K562 (cell line): ENCODE measurements around the gene CDC25B. TPM values are rescaled to one million over a fixed set of nuclear protein-coding genes. Genes with fewer than 3 reads are reported as not detected.
A peak's percentile ranks its signal among the peaks of the same experiment; 100 is the strongest.

ENCODE experiments used
- CEBPB ChIP-seq: fragments of 450-650 bp; IDR thresholded peaks from 2 replicates; pipeline ENCODE4 v1.6.1; 2016; ENCODE audit warnings: missing genetic modification characterization, missing compliant biosample characterization
- GABPA ChIP-seq: fragments of 200-800 bp; sonication (Bioruptor generic); conservative IDR thresholded peaks from 2 replicates; pipeline ENCODE4 v1.6.1; 2016; ENCODE audit warnings: low read depth, missing genetic modification characterization, missing compliant biosample characterization
- MYC ChIP-seq, 2 experiments: fragments of 250-450 bp in 1 of 2; sonication (Bioruptor Pico) in 1 of 2; IDR thresholded peaks; 2 replicates each; pipeline versions ENCODE4 v1.5.1 to v1.6.1; 2012 to 2021; ENCODE audit warnings: low read depth in 2 of 2, borderline replicate concordance in 1 of 2, improper control_type of control experiment in 1 of 2, low read length in 1 of 2, mild to moderate bottlenecking in 1 of 2, moderate library complexity in 1 of 2
- ZBTB1 ChIP-seq: sonication (generic); formaldehyde crosslinking; IDR thresholded peaks from 2 replicates; pipeline ENCODE4 v1.8.1; 2023; ENCODE audit warnings: missing genetic modification reagents, low read depth, mild to moderate bottlenecking, borderline replicate concordance
- ZNF830 ChIP-seq: fragments of 250-450 bp; sonication (Bioruptor Pico); IDR thresholded peaks from 2 replicates; pipeline ENCODE4 v1.5.0; 2021; ENCODE audit warnings: mild to moderate bottlenecking
- polyA plus RNA-seq, 8 experiments: library from polyadenylated mRNA; depleted of rRNA in 4 of 8; stranded (reverse) in 5 of 8; unstranded in 3 of 8; fragments of >200 nt; fragmentation: Nextera tagmentation in 2 of 8; fragmentation: Illumina TruSeq in 1 of 8; extraction: Ambion mirVana in 2 of 8; extraction: Trizol in 1 of 8; gene quantifications; 2 replicates each; pipeline versions ENCODE4 v1.2.1 to v1.2.3, GENCODE V29; 2011 to 2014; ENCODE audit warnings: inconsistent platforms in 1 of 8, missing spikeins in 1 of 8
- total RNA-seq, 7 experiments: library from RNA; depleted of rRNA in 6 of 7; stranded (reverse); fragments of >200 nt in 6 of 7; fragmentation: Illumina TruSeq in 2 of 7; extraction: Trizol in 2 of 7; gene quantifications; 2 replicates each; pipeline versions ENCODE4 v1.2.1 to v1.2.3, GENCODE V29; 2011 to 2021; ENCODE audit warnings: low replicate concordance in 1 of 7
- TF ChIP-seq, protein P1 (sequence below), 2 experiments: fragments of 450-650 bp; formaldehyde crosslinking in 1 of 2; IDR thresholded peaks; 2 replicates each; pipeline versions ENCODE4 v1.4.0 to v1.6.1; 2014 to 2020; ENCODE audit warnings: mild to moderate bottlenecking in 2 of 2, borderline replicate concordance in 1 of 2, low read depth in 1 of 2
- TF ChIP-seq, protein P2 (sequence below): fragments of 450-650 bp; formaldehyde crosslinking; IDR thresholded peaks from 2 replicates; pipeline ENCODE4 v1.4.0; 2020; ENCODE audit warnings: mild to moderate bottlenecking, moderate library complexity
- TF ChIP-seq, protein P3 (sequence below): sonication (generic); formaldehyde crosslinking; IDR thresholded peaks from 2 replicates; pipeline ENCODE4 v1.9.0; 2022; ENCODE audit warnings: mild to moderate bottlenecking, missing genetic modification reagents
- TF ChIP-seq, protein P4 (sequence below): sonication (generic); formaldehyde crosslinking; IDR thresholded peaks from 2 replicates; pipeline ENCODE4 v1.4.0; 2020; ENCODE audit warnings: mild to moderate bottlenecking, missing genetic modification reagents
- TF ChIP-seq, protein P5 (sequence below): sonication (generic); formaldehyde crosslinking; IDR thresholded peaks from 2 replicates; pipeline ENCODE4 v1.8.0; 2022; ENCODE audit warnings: mild to moderate bottlenecking, missing genetic modification reagents, borderline replicate concordance

The CDC25B gene
- total and polyA plus RNA-seq, 9 of the 15 experiments (the other 6 are each of a cell fraction or from before 2014, with no cell fraction given) = 2.3 to 35.7 (median 9.5) TPM

DNA sequence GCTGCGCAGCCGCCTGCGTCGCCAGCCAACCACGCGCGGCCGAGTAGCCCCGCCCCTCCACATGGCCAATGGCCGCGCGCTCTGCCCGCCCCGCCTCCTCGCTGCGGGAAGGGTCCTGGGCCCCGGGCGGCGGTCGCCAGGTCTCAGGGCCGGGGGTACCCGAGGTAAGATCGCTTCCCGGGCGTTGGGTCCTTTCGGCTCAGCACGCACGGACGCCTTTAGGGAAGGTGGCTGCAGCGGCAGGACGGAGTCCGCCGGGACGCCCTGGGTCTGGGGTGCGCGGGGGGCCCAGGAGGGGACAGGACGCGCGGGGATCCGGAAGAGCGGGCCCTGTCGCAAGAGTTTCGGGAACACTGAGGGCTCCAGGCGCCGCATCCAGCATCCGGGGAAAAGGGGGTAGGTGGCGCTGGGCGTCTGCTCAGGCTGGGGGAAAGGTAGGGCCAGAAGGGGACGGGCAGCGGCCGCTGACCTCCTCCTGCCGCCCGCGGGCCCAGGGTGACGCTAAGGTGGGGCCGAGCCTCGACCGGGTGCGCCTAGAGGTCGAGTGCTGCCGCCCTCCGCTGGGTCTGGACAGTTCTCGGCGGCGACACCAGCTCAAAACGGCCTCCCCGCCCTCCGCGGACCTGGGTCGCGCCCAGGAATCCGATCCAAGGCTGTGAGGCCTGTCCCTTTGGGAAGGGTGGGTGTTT is 50.8 kb downstream of the CDC25B start, which contains the start of gene MAVS (continued):
- TF ChIP-seq, protein P1, sequence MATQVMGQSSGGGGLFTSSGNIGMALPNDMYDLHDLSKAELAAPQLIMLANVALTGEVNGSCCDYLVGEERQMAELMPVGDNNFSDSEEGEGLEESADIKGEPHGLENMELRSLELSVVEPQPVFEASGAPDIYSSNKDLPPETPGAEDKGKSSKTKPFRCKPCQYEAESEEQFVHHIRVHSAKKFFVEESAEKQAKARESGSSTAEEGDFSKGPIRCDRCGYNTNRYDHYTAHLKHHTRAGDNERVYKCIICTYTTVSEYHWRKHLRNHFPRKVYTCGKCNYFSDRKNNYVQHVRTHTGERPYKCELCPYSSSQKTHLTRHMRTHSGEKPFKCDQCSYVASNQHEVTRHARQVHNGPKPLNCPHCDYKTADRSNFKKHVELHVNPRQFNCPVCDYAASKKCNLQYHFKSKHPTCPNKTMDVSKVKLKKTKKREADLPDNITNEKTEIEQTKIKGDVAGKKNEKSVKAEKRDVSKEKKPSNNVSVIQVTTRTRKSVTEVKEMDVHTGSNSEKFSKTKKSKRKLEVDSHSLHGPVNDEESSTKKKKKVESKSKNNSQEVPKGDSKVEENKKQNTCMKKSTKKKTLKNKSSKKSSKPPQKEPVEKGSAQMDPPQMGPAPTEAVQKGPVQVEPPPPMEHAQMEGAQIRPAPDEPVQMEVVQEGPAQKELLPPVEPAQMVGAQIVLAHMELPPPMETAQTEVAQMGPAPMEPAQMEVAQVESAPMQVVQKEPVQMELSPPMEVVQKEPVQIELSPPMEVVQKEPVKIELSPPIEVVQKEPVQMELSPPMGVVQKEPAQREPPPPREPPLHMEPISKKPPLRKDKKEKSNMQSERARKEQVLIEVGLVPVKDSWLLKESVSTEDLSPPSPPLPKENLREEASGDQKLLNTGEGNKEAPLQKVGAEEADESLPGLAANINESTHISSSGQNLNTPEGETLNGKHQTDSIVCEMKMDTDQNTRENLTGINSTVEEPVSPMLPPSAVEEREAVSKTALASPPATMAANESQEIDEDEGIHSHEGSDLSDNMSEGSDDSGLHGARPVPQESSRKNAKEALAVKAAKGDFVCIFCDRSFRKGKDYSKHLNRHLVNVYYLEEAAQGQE (IDR thresholded peaks at IDR 0.05; ENCODE audit: borderline replicate concordance) = peak; percentile 71
- TF ChIP-seq, protein P1 (CRISPR knock-in tag; IDR thresholded peaks at IDR 0.05; ENCODE audit: low read depth) = no peak
- TF ChIP-seq ZBTB1 (CRISPR knock-in tag) (peak; percentile 66; the same call in 1 of the 2 replicates), MYC (IDR thresholded peaks at IDR 0.05; ENCODE audit: low read depth, low read length) (peak; percentile 85), MYC (CRISPR knock-in tag; IDR thresholded peaks at IDR 0.05; ENCODE audit: borderline replicate concordance, low read depth) (peak; percentile 55; the same call in 1 of the 2 replicates), GABPA (tag) (0 out of 2 replicates have a peak, but pooled peaks have one; percentile 35), ZNF830 (CRISPR knock-in tag) (0 out of 2 replicates have a peak, but pooled peaks have one; percentile 45), CEBPB (tag) (0 out of 2 replicates have a peak, but pooled peaks have one; percentile 42)
- TF ChIP-seq, protein P2, sequence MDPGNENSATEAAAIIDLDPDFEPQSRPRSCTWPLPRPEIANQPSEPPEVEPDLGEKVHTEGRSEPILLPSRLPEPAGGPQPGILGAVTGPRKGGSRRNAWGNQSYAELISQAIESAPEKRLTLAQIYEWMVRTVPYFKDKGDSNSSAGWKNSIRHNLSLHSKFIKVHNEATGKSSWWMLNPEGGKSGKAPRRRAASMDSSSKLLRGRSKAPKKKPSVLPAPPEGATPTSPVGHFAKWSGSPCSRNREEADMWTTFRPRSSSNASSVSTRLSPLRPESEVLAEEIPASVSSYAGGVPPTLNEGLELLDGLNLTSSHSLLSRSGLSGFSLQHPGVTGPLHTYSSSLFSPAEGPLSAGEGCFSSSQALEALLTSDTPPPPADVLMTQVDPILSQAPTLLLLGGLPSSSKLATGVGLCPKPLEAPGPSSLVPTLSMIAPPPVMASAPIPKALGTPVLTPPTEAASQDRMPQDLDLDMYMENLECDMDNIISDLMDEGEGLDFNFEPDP (CRISPR knock-in tag) = no peak
- TF ChIP-seq, protein P3, sequence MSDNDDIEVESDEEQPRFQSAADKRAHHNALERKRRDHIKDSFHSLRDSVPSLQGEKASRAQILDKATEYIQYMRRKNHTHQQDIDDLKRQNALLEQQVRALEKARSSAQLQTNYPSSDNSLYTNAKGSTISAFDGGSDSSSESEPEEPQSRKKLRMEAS (CRISPR knock-in tag) = peak; percentile 97
- TF ChIP-seq, protein P4, sequence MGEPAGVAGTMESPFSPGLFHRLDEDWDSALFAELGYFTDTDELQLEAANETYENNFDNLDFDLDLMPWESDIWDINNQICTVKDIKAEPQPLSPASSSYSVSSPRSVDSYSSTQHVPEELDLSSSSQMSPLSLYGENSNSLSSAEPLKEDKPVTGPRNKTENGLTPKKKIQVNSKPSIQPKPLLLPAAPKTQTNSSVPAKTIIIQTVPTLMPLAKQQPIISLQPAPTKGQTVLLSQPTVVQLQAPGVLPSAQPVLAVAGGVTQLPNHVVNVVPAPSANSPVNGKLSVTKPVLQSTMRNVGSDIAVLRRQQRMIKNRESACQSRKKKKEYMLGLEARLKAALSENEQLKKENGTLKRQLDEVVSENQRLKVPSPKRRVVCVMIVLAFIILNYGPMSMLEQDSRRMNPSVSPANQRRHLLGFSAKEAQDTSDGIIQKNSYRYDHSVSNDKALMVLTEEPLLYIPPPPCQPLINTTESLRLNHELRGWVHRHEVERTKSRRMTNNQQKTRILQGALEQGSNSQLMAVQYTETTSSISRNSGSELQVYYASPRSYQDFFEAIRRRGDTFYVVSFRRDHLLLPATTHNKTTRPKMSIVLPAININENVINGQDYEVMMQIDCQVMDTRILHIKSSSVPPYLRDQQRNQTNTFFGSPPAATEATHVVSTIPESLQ (CRISPR knock-in tag) = 0 out of 2 replicates have a peak, but pooled peaks have one; percentile 31
- TF ChIP-seq, protein P5, sequence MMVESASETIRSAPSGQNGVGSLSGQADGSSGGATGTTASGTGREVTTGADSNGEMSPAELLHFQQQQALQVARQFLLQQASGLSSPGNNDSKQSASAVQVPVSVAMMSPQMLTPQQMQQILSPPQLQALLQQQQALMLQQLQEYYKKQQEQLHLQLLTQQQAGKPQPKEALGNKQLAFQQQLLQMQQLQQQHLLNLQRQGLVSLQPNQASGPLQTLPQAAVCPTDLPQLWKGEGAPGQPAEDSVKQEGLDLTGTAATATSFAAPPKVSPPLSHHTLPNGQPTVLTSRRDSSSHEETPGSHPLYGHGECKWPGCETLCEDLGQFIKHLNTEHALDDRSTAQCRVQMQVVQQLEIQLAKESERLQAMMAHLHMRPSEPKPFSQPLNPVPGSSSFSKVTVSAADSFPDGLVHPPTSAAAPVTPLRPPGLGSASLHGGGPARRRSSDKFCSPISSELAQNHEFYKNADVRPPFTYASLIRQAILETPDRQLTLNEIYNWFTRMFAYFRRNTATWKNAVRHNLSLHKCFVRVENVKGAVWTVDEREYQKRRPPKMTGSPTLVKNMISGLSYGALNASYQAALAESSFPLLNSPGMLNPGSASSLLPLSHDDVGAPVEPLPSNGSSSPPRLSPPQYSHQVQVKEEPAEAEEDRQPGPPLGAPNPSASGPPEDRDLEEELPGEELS (CRISPR knock-in tag) = 0 out of 2 replicates have a peak, but pooled peaks have one; percentile 49
